HCT116 (cell line): Measurements from ENCODE around the gene TENM4. TPM values are rescaled to one million over a fixed set of nuclear protein-coding genes. Genes with fewer than 3 reads are reported as not detected.

Experiments
- ATAC-seq: fragments of 200-7000 bp; cut with Tn5 transposase; 2 replicates; pipeline ENCODE4 v1.9.1; 2020; ENCODE audit warnings: mild to moderate bottlenecking, moderate library complexity
- BruUV-seq: library from RNA; stranded (reverse); fragments of 400-500 nt; replicated peaks from 2 replicates; lab custom pipeline; 2021; lab: Mats Ljungman, UMichigan
- CTCF ChIA-PET: fragments of 300-600 bp; sonication (Branson Sonifier 250); formaldehyde crosslinking; loops from one replicate; lab custom pipeline; 2021; ENCODE audit warnings: antibody characterized with exemption; lab: Charles Lee
- POLR2A ChIA-PET: fragments of 300-600, 350-600 bp; sonication (Branson Sonifier 250); formaldehyde crosslinking; loops from one replicate; lab custom pipeline; 2021; ENCODE audit warnings: antibody characterized with exemption; lab: Charles Lee
- RAD21 ChIA-PET, 2 experiments: fragments of 300-600 bp; sonication (Branson Sonifier 250); formaldehyde crosslinking; loops; one replicate each; lab custom pipeline; 2023; ENCODE audit warnings: low total read pairs in 2 of 2; ENCODE audit not compliant: uncharacterized antibody in 2 of 2, unreplicated experiment in 2 of 2, low non-redundant PET in 1 of 2; lab: Charles Lee
- DNase-seq: peaks from one replicate; pipeline ENCODE4 v3.0.0-alpha.2; 2010; ENCODE audit warnings: low read depth, low spot score
- H2AFZ ChIP-seq: fragments of 200-600 bp; shearing (Covaris generic), sonication (generic); 2 replicates; pipeline ENCODE4 v1.6.1; 2017; ENCODE audit warnings: low read depth, mixed run types, mixed read lengths, antibody characterized with exemption, low read length; ENCODE audit not compliant: poor library complexity, severe bottlenecking
- H3K27ac ChIP-seq: 2 replicates; pipeline ENCODE4 v1.5.1; 2012; ENCODE audit warnings: low read depth, low read length
- H3K27me3 ChIP-seq: fragments of 200-600 bp; sonication (generic); 2 replicates; pipeline ENCODE4 v1.6.1; 2016; ENCODE audit warnings: mixed run types, low read length, mixed read lengths; ENCODE audit not compliant: insufficient read depth
- H3K36me3 ChIP-seq, 2 experiments: fragments of 200-500 bp in 1 of 2; fragments of 200-600 bp in 1 of 2; sonication (Bioruptor generic) in 1 of 2; sonication (generic) in 1 of 2; 2 replicates each; pipeline versions ENCODE4 v1.5.1 to v1.6.1; 2014 to 2016; ENCODE audit warnings: low read length in 2 of 2, inconsistent platforms in 1 of 2, mixed read lengths in 1 of 2, mixed run types in 1 of 2; ENCODE audit not compliant: insufficient read depth in 2 of 2, control insufficient read depth in 1 of 2
- H3K4me1 ChIP-seq, 2 experiments: fragments of 200-600 bp in 1 of 2; sonication (generic) in 1 of 2; 2 replicates each; pipeline versions ENCODE4 v1.5.1 to v1.6.1; 2012 to 2017; ENCODE audit warnings: low read length in 2 of 2, inconsistent platforms in 1 of 2, mild to moderate bottlenecking in 1 of 2, mixed read lengths in 1 of 2, mixed run types in 1 of 2, moderate library complexity in 1 of 2; ENCODE audit not compliant: insufficient read depth in 2 of 2, control insufficient read depth in 1 of 2
- H3K4me2 ChIP-seq: fragments of 200-600 bp; sonication (generic); 2 replicates; pipeline ENCODE4 v1.6.1; 2017; ENCODE audit warnings: mixed run types, low read length, mixed read lengths
- H3K4me3 ChIP-seq, 2 experiments: fragments of 200-600 bp in 1 of 2; sonication (generic) in 1 of 2; replicated peaks in 1 of 2; 2 replicates each; pipeline ENCODE4 v1.5.1; 2011 to 2016; ENCODE audit warnings: low read length in 2 of 2, control low read depth in 1 of 2, low read depth in 1 of 2, mild to moderate bottlenecking in 1 of 2, mixed read lengths in 1 of 2, mixed run types in 1 of 2
- H3K79me2 ChIP-seq: fragments of 200-600 bp; sonication (generic); 2 replicates; pipeline ENCODE4 v1.6.1; 2017; ENCODE audit warnings: mild to moderate bottlenecking, mixed run types, low read length, moderate library complexity, mixed read lengths; ENCODE audit not compliant: insufficient read depth
- H3K9ac ChIP-seq: fragments of 200-600 bp; sonication (generic); 2 replicates; pipeline ENCODE4 v1.6.1; 2016; ENCODE audit warnings: low read length, mixed read lengths
- H3K9me2 ChIP-seq: fragments of 200-600 bp; sonication (generic), shearing (Covaris generic); 2 replicates; pipeline ENCODE4 v1.6.1; 2017; ENCODE audit warnings: mixed run types, mild to moderate bottlenecking, moderate library complexity; ENCODE audit not compliant: insufficient read depth
- H3K9me3 ChIP-seq, 2 experiments: fragments of 200-500 bp in 1 of 2; fragments of 200-600 bp in 1 of 2; sonication (Bioruptor generic) in 1 of 2; sonication (generic) in 1 of 2; 2 replicates each; pipeline ENCODE4 v1.6.1; 2014 to 2017; ENCODE audit warnings: low read length in 2 of 2, mixed read lengths in 2 of 2, inconsistent platforms in 1 of 2, low read depth in 1 of 2, mild to moderate bottlenecking in 1 of 2, mixed run types in 1 of 2, moderate library complexity in 1 of 2; ENCODE audit not compliant: control insufficient read depth in 1 of 2, insufficient read depth in 1 of 2
- H4K20me1 ChIP-seq: fragments of 200-600 bp; sonication (generic), shearing (Covaris generic); 2 replicates; pipeline ENCODE4 v1.6.1; 2017; ENCODE audit warnings: mixed run types, mild to moderate bottlenecking, moderate library complexity; ENCODE audit not compliant: insufficient read depth
- CBX3 ChIP-seq: IDR thresholded peaks from 2 replicates; pipeline ENCODE4 v1.6.1; 2012; ENCODE audit warnings: low read depth
- CEBPB ChIP-seq: IDR thresholded peaks from 2 replicates; pipeline ENCODE4 v1.6.1; 2012; ENCODE audit warnings: low read depth
- EGR1 ChIP-seq: IDR thresholded peaks from 2 replicates; pipeline ENCODE4 v1.6.1; 2012; ENCODE audit warnings: low read depth
- ELF1 ChIP-seq: IDR thresholded peaks from 2 replicates; pipeline ENCODE4 v1.6.1; 2012; ENCODE audit warnings: low read depth, borderline replicate concordance
- EZH2 ChIP-seq: fragments of 200-600 bp; sonication (generic); IDR thresholded peaks from 2 replicates; pipeline ENCODE4 v1.6.1; 2017; ENCODE audit warnings: antibody characterized with exemption, mixed run types
- EZH2phosphoT487 ChIP-seq: fragments of 200-600 bp; IDR thresholded peaks from 2 replicates; pipeline ENCODE4 v1.6.1; 2018; ENCODE audit warnings: antibody characterized with exemption, borderline replicate concordance
- FOSL1 ChIP-seq: IDR thresholded peaks from 2 replicates; pipeline ENCODE4 v1.6.1; 2012; ENCODE audit warnings: low read depth
- JUND ChIP-seq: IDR thresholded peaks from 2 replicates; pipeline ENCODE4 v1.6.1; 2012
- MAX ChIP-seq: IDR thresholded peaks from 2 replicates; pipeline ENCODE4 v1.6.1; 2012
- POLR2AphosphoS5 ChIP-seq: IDR thresholded peaks from 2 replicates; pipeline ENCODE4 v1.6.1; 2011; ENCODE audit warnings: mild to moderate bottlenecking, low read depth, low read length, moderate library complexity
- RAD21 ChIP-seq: IDR thresholded peaks from 2 replicates; pipeline ENCODE4 v1.6.1; 2012; ENCODE audit warnings: low read depth, mild to moderate bottlenecking
- REST ChIP-seq: IDR thresholded peaks from 2 replicates; pipeline ENCODE4 v1.6.1; 2012; ENCODE audit warnings: low read depth
- SP1 ChIP-seq: IDR thresholded peaks from 2 replicates; pipeline ENCODE4 v1.6.1; 2012; ENCODE audit warnings: low read depth
- SRF ChIP-seq: IDR thresholded peaks from 2 replicates; pipeline ENCODE4 v1.6.1; 2012; ENCODE audit warnings: low read depth
- TCF7L2 ChIP-seq: IDR thresholded peaks from 2 replicates; pipeline ENCODE4 v1.7.0; 2011; ENCODE audit warnings: borderline replicate concordance, inconsistent platforms; ENCODE audit not compliant: insufficient read depth, insufficient read length; ENCODE audit errors: extremely low read depth
- ZFX ChIP-seq: fragments of 450-650 bp; IDR thresholded peaks from 2 replicates; pipeline ENCODE4 v1.6.1; 2017
- intact Hi-C: fragments of 100-400 bp; cut with micrococcal nuclease; formaldehyde crosslinking; loops from 2 replicates; pipeline ENCODE4 v1.10.0; 2022
- total RNA-seq: library from RNA; stranded (reverse); gene quantifications from one replicate; pipeline ENCODE4 v1.2.1, GENCODE V29; 2021; ENCODE audit not compliant: unreplicated experiment

TENM4 gene
- total RNA-seq, 1 experiment from 2014 or later = 0.05 TPM

DNA sequence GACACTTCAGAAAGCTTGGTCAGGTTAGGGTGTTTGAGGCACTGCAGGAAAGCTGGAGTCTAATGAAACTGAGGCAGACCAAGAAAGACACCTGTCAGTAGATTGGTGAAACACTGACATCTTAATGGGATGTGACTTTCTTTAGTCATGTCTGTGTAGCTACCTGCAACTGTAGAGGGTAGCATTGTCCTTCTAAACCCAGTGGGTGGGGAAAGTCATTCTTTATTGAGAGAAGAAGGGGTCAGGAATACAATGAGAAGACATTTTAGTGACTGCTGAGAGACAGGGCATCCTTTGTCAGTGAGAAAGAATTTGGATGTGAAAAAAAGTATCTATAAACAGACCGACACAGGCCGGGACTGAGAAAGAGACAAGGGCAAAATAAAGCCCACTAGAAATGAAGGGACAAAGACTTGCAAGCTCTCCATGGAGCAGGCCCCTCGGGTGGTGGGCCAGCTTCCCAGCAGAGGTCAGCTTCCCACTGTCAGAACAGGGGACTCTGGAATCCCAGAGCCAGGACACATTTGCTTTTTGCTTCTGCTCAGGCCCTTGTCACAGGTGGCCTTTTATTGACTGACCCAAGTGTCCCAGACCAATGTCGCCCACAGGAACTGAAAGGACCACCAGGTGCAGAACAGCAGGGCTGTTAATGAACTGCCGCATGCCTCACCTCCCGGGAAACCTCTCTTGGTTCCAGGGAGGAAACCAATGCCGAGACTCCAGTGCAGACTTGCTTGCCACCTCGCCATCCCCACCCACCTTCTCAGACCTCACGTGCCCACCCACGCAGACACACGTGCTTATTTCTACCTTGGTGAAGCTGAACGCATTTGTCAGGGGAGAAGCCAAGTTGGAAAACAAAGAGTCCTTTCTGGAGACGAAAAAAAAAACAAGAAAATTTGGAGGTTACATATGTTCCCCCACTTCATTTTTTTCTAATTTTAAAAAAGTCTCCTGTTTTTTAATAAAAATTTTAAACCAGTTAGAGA lies 212.8 kb downstream of the TENM4 start:
- no peaks in the 10 kb centered on the region for H4K20me1 ChIP-seq
- H3K4me3 ChIP-seq = no peak overlapping the region
- POLR2A ChIA-PET = no interaction called here

More for the DNA sequence above, 212.8 kb downstream of the TENM4 start:
- no peak overlapping the region for H3K27ac ChIP-seq
- H3K27me3 ChIP-seq = peaks cover 33% of the 10 kb centered on the region
- RAD21 ChIA-PET = no interaction called here
- intact Hi-C loops = no loop called here
- TF ChIP-seq CBX3 (no peak), REST (no peak), JUND (no peak), EZH2 (no peak), ELF1 (no peak), POLR2AphosphoS5 (no peak), SP1 (no peak), MAX (no peak), EGR1 (no peak), EZH2phosphoT487 (no peak), CEBPB (no peak), TCF7L2 (no peak), ZFX (no peak), FOSL1 (no peak), RAD21 (no peak), SRF (no peak)
- TF ChIP-seq, all 23 proteins: peak for 0
- Histone ChIP-seq H3K36me3 (no peaks in the 10 kb centered on the region), H3K9me3 (no peaks in the 10 kb centered on the region), H3K4me2 (no peak overlapping the region), H3K9ac (no peak overlapping the region), H3K9me2 (no peaks in the 10 kb centered on the region), H3K4me1 (no peaks in the 10 kb centered on the region), H3K79me2 (no peaks in the 10 kb centered on the region), H2AFZ (no peak overlapping the region)
- CTCF ChIA-PET = no interaction called here
- DNase-seq (no peak), ATAC-seq (no peak)
- BruUV-seq = no TSS peak
